Measurements from ENCODE around the gene GRAMD1B.

GRAMD1B gene

GRCh38 chr11:123526918-123527317 is 96.8 kb downstream of the GRAMD1B start:
- Histone ChIP-seq H2AFZ (ENCODE audit: low read length) (no peak overlapping the region), H3F3A (ENCODE audit: low read depth) (no peaks in the 10 kb centered on the region), H3K9me2 (replicated peaks; ENCODE audit: low read depth, low read length) (no peaks in the 10 kb centered on the region), H3K9ac (ENCODE audit: low read depth, low read length, poor library complexity, severe bottlenecking) (no peak overlapping the region), H3K4me2 (ENCODE audit: low read depth, low read length, poor library complexity, severe bottlenecking) (no peak overlapping the region), H3K4me1 (ENCODE audit: insufficient read depth, low read length, poor library complexity, severe bottlenecking) (no peaks in the 10 kb centered on the region), H3K27me3 (ENCODE audit: insufficient read depth, low read length, poor library complexity, severe bottlenecking) (no peaks in the 10 kb centered on the region), H3K79me2 (ENCODE audit: insufficient read depth, low read length) (peaks cover 10% of the 10 kb centered on the region; the same call in 1 of the 2 replicates), H3K9me3 (ENCODE audit: insufficient read depth, low read depth, low read length) (no peaks in the 10 kb centered on the region), H3K4me3 (ENCODE audit: low read length, poor library complexity, severe bottlenecking) (no peak overlapping the region), H3K36me3 (ENCODE audit: insufficient read depth, low read length) (no peaks in the 10 kb centered on the region; the same call in 1 of the 2 replicates), H4K20me1 (ENCODE audit: insufficient read depth, low read length, poor library complexity, severe bottlenecking) (no peaks in the 10 kb centered on the region)
- TF ChIP-seq, protein P1, sequence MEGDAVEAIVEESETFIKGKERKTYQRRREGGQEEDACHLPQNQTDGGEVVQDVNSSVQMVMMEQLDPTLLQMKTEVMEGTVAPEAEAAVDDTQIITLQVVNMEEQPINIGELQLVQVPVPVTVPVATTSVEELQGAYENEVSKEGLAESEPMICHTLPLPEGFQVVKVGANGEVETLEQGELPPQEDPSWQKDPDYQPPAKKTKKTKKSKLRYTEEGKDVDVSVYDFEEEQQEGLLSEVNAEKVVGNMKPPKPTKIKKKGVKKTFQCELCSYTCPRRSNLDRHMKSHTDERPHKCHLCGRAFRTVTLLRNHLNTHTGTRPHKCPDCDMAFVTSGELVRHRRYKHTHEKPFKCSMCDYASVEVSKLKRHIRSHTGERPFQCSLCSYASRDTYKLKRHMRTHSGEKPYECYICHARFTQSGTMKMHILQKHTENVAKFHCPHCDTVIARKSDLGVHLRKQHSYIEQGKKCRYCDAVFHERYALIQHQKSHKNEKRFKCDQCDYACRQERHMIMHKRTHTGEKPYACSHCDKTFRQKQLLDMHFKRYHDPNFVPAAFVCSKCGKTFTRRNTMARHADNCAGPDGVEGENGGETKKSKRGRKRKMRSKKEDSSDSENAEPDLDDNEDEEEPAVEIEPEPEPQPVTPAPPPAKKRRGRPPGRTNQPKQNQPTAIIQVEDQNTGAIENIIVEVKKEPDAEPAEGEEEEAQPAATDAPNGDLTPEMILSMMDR (conservative IDR thresholded peaks at IDR 0.05; ENCODE audit: low read length), result no peak
- TF ChIP-seq EZH2phosphoT487 (IDR thresholded peaks at IDR 0.05; ENCODE audit: borderline replicate concordance), result no peak

DNA sequence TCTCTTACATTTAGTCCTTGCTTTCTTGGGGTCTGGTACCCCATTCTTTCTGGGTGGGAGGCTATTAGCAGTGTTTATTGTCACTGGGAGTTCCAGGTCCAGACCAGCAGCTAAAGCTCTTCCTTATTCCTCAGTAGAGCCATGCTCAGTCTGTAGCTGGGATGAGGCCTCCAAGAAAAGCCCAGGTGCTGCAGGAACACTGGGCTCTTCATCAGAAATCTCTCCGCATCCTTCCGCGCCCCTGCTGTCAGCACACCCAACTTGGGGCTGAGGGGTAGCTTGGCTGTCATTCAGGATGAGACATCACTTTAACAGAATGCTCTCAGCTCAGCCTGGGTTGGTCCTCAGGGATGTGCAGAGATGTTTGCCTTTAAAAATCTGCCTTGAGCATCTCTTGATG is 97.5 kb downstream of the GRAMD1B start:
- H3K4me1 ChIP-seq (ENCODE audit: insufficient read depth, low read length, poor library complexity, severe bottlenecking), result peaks cover 3% of the 10 kb centered on the region
- no peaks in the 10 kb centered on the region for H3K27me3 ChIP-seq (ENCODE audit: insufficient read depth, low read length, poor library complexity, severe bottlenecking)
- no peaks in the 10 kb centered on the region for H3K9me2 ChIP-seq (replicated peaks; ENCODE audit: low read depth, low read length)
- H3K4me3 ChIP-seq (ENCODE audit: low read length, poor library complexity, severe bottlenecking), result no peak overlapping the region
- H3K36me3 ChIP-seq (ENCODE audit: insufficient read depth, low read length), result no peaks in the 10 kb centered on the region; the same call in 1 of the 2 replicates
- no peaks in the 10 kb centered on the region for H3K9me3 ChIP-seq (ENCODE audit: insufficient read depth, low read depth, low read length)
- H3K79me2 ChIP-seq (ENCODE audit: insufficient read depth, low read length), result peaks cover 10% of the 10 kb centered on the region; the same call in 1 of the 2 replicates
- H4K20me1 ChIP-seq (ENCODE audit: insufficient read depth, low read length, poor library complexity, severe bottlenecking), result no peaks in the 10 kb centered on the region
- no peak overlapping the region for H3K9ac ChIP-seq (ENCODE audit: low read depth, low read length, poor library complexity, severe bottlenecking)
- no peak overlapping the region for H3K4me2 ChIP-seq (ENCODE audit: low read depth, low read length, poor library complexity, severe bottlenecking)
- no peak for TF ChIP-seq EZH2phosphoT487 (IDR thresholded peaks at IDR 0.05; ENCODE audit: borderline replicate concordance)
- TF ChIP-seq, protein P1 (conservative IDR thresholded peaks at IDR 0.05; ENCODE audit: low read length), result no peak
- H3F3A ChIP-seq (ENCODE audit: low read depth), result no peaks in the 10 kb centered on the region
- no peak overlapping the region for H2AFZ ChIP-seq (ENCODE audit: low read length)

GRCh38 chr11:123527947-123528346 is 97.9 kb downstream of the GRAMD1B start:
- no peaks in the 10 kb centered on the region for H3K27me3 ChIP-seq (ENCODE audit: insufficient read depth, low read length, poor library complexity, severe bottlenecking)
- H3F3A ChIP-seq (ENCODE audit: low read depth), result no peaks in the 10 kb centered on the region
- peaks cover 12% of the 10 kb centered on the region; the same call in 1 of the 2 replicates for H3K79me2 ChIP-seq (ENCODE audit: insufficient read depth, low read length)
- no peaks in the 10 kb centered on the region for H3K9me2 ChIP-seq (replicated peaks; ENCODE audit: low read depth, low read length)
- H3K36me3 ChIP-seq (ENCODE audit: insufficient read depth, low read length), result no peaks in the 10 kb centered on the region; the same call in 1 of the 2 replicates
- H3K9ac ChIP-seq (ENCODE audit: low read depth, low read length, poor library complexity, severe bottlenecking), result no peak overlapping the region
- no peak overlapping the region for H2AFZ ChIP-seq (ENCODE audit: low read length)
- no peaks in the 10 kb centered on the region for H4K20me1 ChIP-seq (ENCODE audit: insufficient read depth, low read length, poor library complexity, severe bottlenecking)
- H3K4me1 ChIP-seq (ENCODE audit: insufficient read depth, low read length, poor library complexity, severe bottlenecking), result peaks cover 6% of the 10 kb centered on the region
- H3K4me3 ChIP-seq (ENCODE audit: low read length, poor library complexity, severe bottlenecking), result no peak overlapping the region
- H3K4me2 ChIP-seq (ENCODE audit: low read depth, low read length, poor library complexity, severe bottlenecking), result no peak overlapping the region
- TF ChIP-seq EZH2phosphoT487 (IDR thresholded peaks at IDR 0.05; ENCODE audit: borderline replicate concordance), result no peak
- TF ChIP-seq, protein P1 (conservative IDR thresholded peaks at IDR 0.05; ENCODE audit: low read length), result no peak
- no peaks in the 10 kb centered on the region for H3K9me3 ChIP-seq (ENCODE audit: insufficient read depth, low read depth, low read length)

Measured in Loucy (cell line).